ENCODE results near the gene GNAS-AS1.

The GNAS-AS1 gene

GRCh38 chr20:58875541-58876134 is 24.9 kb upstream of the GNAS-AS1 start:
- WGBS, 2 experiments: 82 to 86% methylated on average over 12 of the region's 12 CpGs
- Histone ChIP-seq H3K27ac (ENCODE audit: insufficient read depth, low read depth, low read length, poor library complexity, severe bottlenecking) (no peak overlapping the region), H3K27me3 (ENCODE audit: control insufficient read depth, insufficient read depth, low read length, poor library complexity, severe bottlenecking) (no peaks in the 10 kb centered on the region), H3K36me3 (ENCODE audit: control insufficient read depth, insufficient read depth, low read length) (no peaks in the 10 kb centered on the region), H3K9me3 (ENCODE audit: control insufficient read depth, low read length) (no peaks in the 10 kb centered on the region), H3K4me1 (ENCODE audit: control insufficient read depth, insufficient read depth, low read length) (peaks cover 41% of the 10 kb centered on the region), H3K4me3 (ENCODE audit: insufficient read depth, low read depth, low read length) (no peak overlapping the region)

DNA sequence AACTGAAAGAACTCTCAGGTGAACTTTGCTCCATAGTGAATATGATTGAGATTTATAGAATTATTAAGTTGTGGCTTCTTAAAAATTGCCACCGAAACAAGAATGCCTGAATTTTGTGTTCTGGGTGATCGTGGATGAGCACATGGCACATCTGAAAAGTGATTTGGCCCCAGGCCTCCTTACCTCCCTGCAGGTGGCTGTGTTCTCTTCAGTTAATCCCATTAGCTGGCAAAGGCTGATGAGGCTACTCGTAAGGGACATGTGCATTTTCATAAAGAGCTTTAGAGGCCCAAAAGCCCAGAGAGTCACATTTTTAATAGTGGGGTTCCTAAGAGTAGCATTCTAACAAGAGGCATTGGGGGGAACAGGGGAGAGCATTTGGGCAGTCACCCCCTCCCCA is 24.4 kb upstream of the GNAS-AS1 start:
- Histone ChIP-seq H3K36me3 (ENCODE audit: control insufficient read depth, insufficient read depth, low read length) (no peaks in the 10 kb centered on the region), H3K4me3 (ENCODE audit: insufficient read depth, low read depth, low read length) (no peak overlapping the region), H3K4me1 (ENCODE audit: control insufficient read depth, insufficient read depth, low read length) (peaks cover 40% of the 10 kb centered on the region), H3K9me3 (ENCODE audit: control insufficient read depth, low read length) (no peaks in the 10 kb centered on the region), H3K27me3 (ENCODE audit: control insufficient read depth, insufficient read depth, low read length, poor library complexity, severe bottlenecking) (no peaks in the 10 kb centered on the region), H3K27ac (ENCODE audit: insufficient read depth, low read depth, low read length, poor library complexity, severe bottlenecking) (no peak overlapping the region)
- 50 to 54% methylated on average over 3 of the region's 3 CpGs for WGBS, 2 experiments

- H3K4me1 ChIP-seq (ENCODE audit: control insufficient read depth, insufficient read depth, low read length): peaks cover 37% of the 10 kb centered on the region
- 93 to 98% methylated on average over 1 of the region's 1 CpG for WGBS, 2 experiments
- no peaks in the 10 kb centered on the region for H3K36me3 ChIP-seq (ENCODE audit: control insufficient read depth, insufficient read depth, low read length)
Measured at GRCh38 chr20:58874469-58874868, 23.8 kb upstream of the GNAS-AS1 start.

DNA sequence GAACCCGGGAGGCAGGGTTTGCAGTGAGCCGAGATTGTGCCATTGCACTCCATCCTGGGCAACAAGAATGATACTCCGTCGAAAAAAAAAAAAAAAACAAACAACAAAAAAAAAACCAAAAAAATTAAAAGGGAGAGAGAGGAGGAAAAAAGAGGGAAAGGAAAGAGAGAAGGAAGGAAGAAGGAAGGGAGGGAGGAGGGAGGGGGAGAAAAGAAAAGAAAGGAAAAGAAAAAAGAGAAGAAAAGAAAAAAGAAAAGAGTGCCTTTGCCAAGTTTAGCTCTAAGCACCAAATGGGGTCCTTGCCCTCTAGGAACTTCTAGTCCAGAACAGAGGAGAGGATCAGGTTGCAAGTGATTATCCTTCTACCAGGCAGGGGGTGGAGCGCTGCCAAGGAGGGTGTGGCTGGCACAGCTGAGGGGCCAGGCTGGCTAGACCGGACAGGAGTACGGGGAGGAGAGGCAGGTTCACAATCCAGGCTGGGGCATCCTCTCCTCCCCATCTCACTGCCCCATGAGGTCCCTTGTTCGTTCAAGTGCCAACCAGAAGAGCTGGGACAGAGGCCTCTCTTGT is 20.9 kb upstream of the GNAS-AS1 start:
- H3K4me3 ChIP-seq (ENCODE audit: insufficient read depth, low read depth, low read length): no peak overlapping the region
- no peaks in the 10 kb centered on the region for H3K36me3 ChIP-seq (ENCODE audit: control insufficient read depth, insufficient read depth, low read length)
- 86 to 87% methylated on average over 6 of the region's 8 CpGs for WGBS, 2 experiments
- H3K27me3 ChIP-seq (ENCODE audit: control insufficient read depth, insufficient read depth, low read length, poor library complexity, severe bottlenecking): no peaks in the 10 kb centered on the region
- H3K27ac ChIP-seq (ENCODE audit: insufficient read depth, low read depth, low read length, poor library complexity, severe bottlenecking): no peak overlapping the region
- H3K9me3 ChIP-seq (ENCODE audit: control insufficient read depth, low read length): no peaks in the 10 kb centered on the region
- H3K4me1 ChIP-seq (ENCODE audit: control insufficient read depth, insufficient read depth, low read length): peaks cover 16% of the 10 kb centered on the region

More at GRCh38 chr20:58874469-58874868, 23.8 kb upstream of the GNAS-AS1 start:
- H3K4me3 ChIP-seq (ENCODE audit: insufficient read depth, low read depth, low read length): no peak overlapping the region
- no peaks in the 10 kb centered on the region for H3K9me3 ChIP-seq (ENCODE audit: control insufficient read depth, low read length)
- H3K27me3 ChIP-seq (ENCODE audit: control insufficient read depth, insufficient read depth, low read length, poor library complexity, severe bottlenecking): no peaks in the 10 kb centered on the region
- no peak overlapping the region for H3K27ac ChIP-seq (ENCODE audit: insufficient read depth, low read depth, low read length, poor library complexity, severe bottlenecking)

DNA sequence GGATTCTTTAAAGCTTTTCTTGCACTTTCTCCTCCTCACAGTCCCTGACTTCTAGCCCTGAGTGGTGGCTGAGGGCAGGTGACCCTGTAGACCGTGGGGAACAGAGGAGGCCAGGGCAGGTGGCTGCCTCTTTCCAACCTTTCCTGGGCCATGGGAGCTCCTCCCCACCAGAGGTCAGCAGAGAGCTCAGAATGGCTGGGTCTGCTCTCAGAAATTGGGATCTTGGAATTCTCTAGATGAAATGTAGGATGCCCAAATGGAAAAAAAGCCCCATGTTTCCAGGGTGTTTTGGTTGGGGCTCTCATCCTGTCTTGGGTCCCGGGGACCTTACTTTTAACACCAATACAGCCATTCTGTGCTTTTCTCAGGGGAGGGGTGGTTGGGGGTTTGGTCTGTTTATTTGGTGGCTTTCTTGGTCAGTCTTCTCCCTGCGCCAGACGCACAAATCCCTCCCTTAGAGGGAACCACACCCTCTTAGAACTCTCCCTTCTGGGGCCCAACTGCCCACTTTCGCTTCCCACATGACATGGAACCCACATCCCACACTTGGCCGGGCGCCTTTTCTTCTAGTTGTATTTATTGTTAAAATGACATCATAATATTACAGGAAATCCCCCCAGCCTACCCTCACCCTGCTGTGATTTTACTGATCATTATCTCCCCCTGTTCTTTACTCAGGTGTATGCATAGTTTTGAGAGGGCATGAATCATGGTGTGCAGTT is 19.8 kb upstream of the GNAS-AS1 start:
- H3K4me3 ChIP-seq (ENCODE audit: insufficient read depth, low read depth, low read length): no peak overlapping the region
- H3K9me3 ChIP-seq (ENCODE audit: control insufficient read depth, low read length): no peaks in the 10 kb centered on the region
- no peaks in the 10 kb centered on the region for H3K27me3 ChIP-seq (ENCODE audit: control insufficient read depth, insufficient read depth, low read length, poor library complexity, severe bottlenecking)
- 72 to 76% methylated on average over 4 to 5 of the region's 7 CpGs for WGBS, 2 experiments
- no peak overlapping the region for H3K27ac ChIP-seq (ENCODE audit: insufficient read depth, low read depth, low read length, poor library complexity, severe bottlenecking)
- no peaks in the 10 kb centered on the region for H3K36me3 ChIP-seq (ENCODE audit: control insufficient read depth, insufficient read depth, low read length)
- H3K4me1 ChIP-seq (ENCODE audit: control insufficient read depth, insufficient read depth, low read length): peaks cover 9% of the 10 kb centered on the region

DNA sequence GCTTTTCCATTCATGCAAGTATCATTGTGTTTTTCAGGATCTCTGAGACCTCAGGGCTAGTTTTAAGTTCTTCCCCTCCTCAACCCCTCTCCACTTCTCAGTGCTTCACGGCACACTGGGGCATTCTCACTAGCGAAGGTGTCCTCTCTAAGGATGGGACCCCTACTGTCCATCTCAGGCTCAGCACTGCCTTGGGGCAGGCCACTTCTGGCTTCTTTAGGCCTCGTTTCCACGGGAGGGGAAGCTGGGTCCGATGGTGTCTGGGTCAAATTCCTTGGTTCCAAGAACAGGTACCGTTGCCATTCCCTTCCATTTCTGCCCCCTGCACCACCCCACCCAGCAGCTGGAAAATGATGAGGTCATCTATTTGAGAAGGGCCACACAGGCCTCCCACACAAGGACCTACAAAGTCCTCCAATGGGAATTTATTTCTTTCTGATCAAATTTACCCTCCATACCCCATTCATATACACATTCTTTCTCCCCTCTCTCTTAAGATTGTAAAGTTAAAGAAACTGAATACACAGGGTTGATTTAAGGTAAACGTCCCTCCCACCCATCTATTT is 19.0 kb upstream of the GNAS-AS1 start:
- peaks cover 3% of the 10 kb centered on the region for H3K4me1 ChIP-seq (ENCODE audit: control insufficient read depth, insufficient read depth, low read length)
- H3K4me3 ChIP-seq (ENCODE audit: insufficient read depth, low read depth, low read length): no peak overlapping the region
- no peaks in the 10 kb centered on the region for H3K9me3 ChIP-seq (ENCODE audit: control insufficient read depth, low read length)
- H3K27ac ChIP-seq (ENCODE audit: insufficient read depth, low read depth, low read length, poor library complexity, severe bottlenecking): no peak overlapping the region
- no peaks in the 10 kb centered on the region for H3K36me3 ChIP-seq (ENCODE audit: control insufficient read depth, insufficient read depth, low read length)
- 81 to 83% methylated on average over 7 of the region's 7 CpGs for WGBS, 2 experiments
- no peaks in the 10 kb centered on the region for H3K27me3 ChIP-seq (ENCODE audit: control insufficient read depth, insufficient read depth, low read length, poor library complexity, severe bottlenecking)

DNA sequence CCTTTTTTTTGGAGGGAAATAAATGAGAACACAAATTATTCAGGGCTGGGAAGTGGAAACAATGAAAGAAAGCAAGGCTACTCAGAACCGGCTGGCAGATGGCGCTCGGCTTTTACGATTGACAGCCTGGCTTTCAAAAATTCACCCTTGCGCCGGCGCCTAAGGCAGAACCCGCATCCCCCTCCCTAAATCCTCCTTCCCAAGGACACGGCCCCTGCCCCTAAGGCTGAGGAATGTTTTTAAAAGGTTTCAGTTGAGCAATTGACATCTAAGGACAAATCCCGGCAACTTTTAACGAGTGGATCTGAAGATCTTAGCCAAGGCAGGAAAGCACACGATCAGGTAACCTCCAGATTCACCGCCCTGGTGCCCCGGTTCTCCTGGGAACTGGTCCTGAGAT is 18.1 kb upstream of the GNAS-AS1 start:
- Histone ChIP-seq H3K4me1 (ENCODE audit: control insufficient read depth, insufficient read depth, low read length) (no peaks in the 10 kb centered on the region), H3K4me3 (ENCODE audit: insufficient read depth, low read depth, low read length) (no peak overlapping the region), H3K9me3 (ENCODE audit: control insufficient read depth, low read length) (no peaks in the 10 kb centered on the region), H3K27ac (ENCODE audit: insufficient read depth, low read depth, low read length, poor library complexity, severe bottlenecking) (no peak overlapping the region), H3K27me3 (ENCODE audit: control insufficient read depth, insufficient read depth, low read length, poor library complexity, severe bottlenecking) (no peaks in the 10 kb centered on the region), H3K36me3 (ENCODE audit: control insufficient read depth, insufficient read depth, low read length) (no peaks in the 10 kb centered on the region)
- 49 to 51% methylated on average over 14 of the region's 14 CpGs for WGBS, 2 experiments

DNA sequence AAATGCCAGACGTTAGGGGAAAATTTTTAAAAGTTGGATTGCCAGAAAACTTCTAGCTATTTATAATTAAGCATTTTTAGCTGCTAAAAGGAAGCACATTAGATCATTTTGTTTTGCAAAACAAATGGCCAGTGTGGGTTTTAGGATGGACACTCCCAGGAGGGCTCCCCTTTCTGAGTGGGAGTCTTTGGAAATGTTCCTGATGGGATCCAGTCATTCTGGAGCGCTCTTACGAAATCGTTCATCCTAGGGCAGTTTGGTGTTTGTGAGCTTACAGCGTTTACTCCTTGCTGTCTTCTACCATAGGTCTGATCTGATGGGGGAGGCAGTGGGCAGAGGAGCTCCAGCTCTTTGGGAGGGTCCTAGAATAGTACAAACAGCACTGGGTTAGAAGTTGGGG is 16.5 kb upstream of the GNAS-AS1 start:
- Histone ChIP-seq H3K9me3 (ENCODE audit: control insufficient read depth, low read length) (no peaks in the 10 kb centered on the region), H3K36me3 (ENCODE audit: control insufficient read depth, insufficient read depth, low read length) (no peaks in the 10 kb centered on the region), H3K4me3 (ENCODE audit: insufficient read depth, low read depth, low read length) (no peak overlapping the region), H3K27ac (ENCODE audit: insufficient read depth, low read depth, low read length, poor library complexity, severe bottlenecking) (no peak overlapping the region), H3K27me3 (ENCODE audit: control insufficient read depth, insufficient read depth, low read length, poor library complexity, severe bottlenecking) (no peaks in the 10 kb centered on the region), H3K4me1 (ENCODE audit: control insufficient read depth, insufficient read depth, low read length) (no peaks in the 10 kb centered on the region)
- 91 to 93% methylated on average over 5 of the region's 5 CpGs for WGBS, 2 experiments

DNA sequence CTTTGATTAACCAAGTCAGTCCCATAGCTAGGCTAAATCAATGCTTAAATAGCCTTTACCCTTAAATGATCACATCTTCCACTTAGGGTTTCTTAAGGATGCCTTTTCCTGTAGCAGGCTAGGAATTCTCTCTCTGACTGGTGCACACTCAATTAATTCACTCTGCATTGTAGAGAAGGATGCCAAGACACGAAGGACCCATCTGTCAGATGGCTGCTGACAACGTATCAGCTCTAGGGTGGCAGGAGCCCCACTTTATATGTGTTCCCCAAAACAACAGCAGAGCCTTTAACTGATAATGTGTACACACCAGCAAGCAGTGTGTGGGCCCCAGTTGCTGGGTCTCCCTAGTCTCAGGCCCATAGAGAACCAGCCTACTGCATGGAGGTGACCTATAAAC is 15.1 kb upstream of the GNAS-AS1 start:
- H3K4me3 ChIP-seq (ENCODE audit: insufficient read depth, low read depth, low read length): no peak overlapping the region
- WGBS, 2 experiments: 95 to 96% methylated on average over 2 of the region's 2 CpGs
- no peaks in the 10 kb centered on the region for H3K27me3 ChIP-seq (ENCODE audit: control insufficient read depth, insufficient read depth, low read length, poor library complexity, severe bottlenecking)
- H3K36me3 ChIP-seq (ENCODE audit: control insufficient read depth, insufficient read depth, low read length): no peaks in the 10 kb centered on the region
- no peak overlapping the region for H3K27ac ChIP-seq (ENCODE audit: insufficient read depth, low read depth, low read length, poor library complexity, severe bottlenecking)
- H3K9me3 ChIP-seq (ENCODE audit: control insufficient read depth, low read length): no peaks in the 10 kb centered on the region
- H3K4me1 ChIP-seq (ENCODE audit: control insufficient read depth, insufficient read depth, low read length): no peaks in the 10 kb centered on the region

GRCh38 chr20:58864346-58864745 is 13.6 kb upstream of the GNAS-AS1 start:
- H3K4me1 ChIP-seq (ENCODE audit: control insufficient read depth, insufficient read depth, low read length): no peaks in the 10 kb centered on the region

More at GRCh38 chr20:58864346-58864745, 13.6 kb upstream of the GNAS-AS1 start:
- Histone ChIP-seq H3K36me3 (ENCODE audit: control insufficient read depth, insufficient read depth, low read length) (no peaks in the 10 kb centered on the region), H3K27ac (ENCODE audit: insufficient read depth, low read depth, low read length, poor library complexity, severe bottlenecking) (no peak overlapping the region), H3K4me3 (ENCODE audit: insufficient read depth, low read depth, low read length) (no peak overlapping the region), H3K9me3 (ENCODE audit: control insufficient read depth, low read length) (no peaks in the 10 kb centered on the region), H3K27me3 (ENCODE audit: control insufficient read depth, insufficient read depth, low read length, poor library complexity, severe bottlenecking) (no peaks in the 10 kb centered on the region)
- WGBS, 2 experiments: 77 to 80% methylated on average over 2 of the region's 2 CpGs
